HCT116 (cell line): ENCODE data around the gene CCDC69. TPM values are rescaled to one million over a fixed set of nuclear protein-coding genes. Genes with fewer than 3 reads are reported as not detected.

Source experiments
- ATAC-seq: fragments of 200-7000 bp; cut with Tn5 transposase; 2 replicates; pipeline ENCODE4 v1.9.1; 2020; ENCODE audit warnings: mild to moderate bottlenecking, moderate library complexity
- BruUV-seq: library from RNA; stranded (reverse); fragments of 400-500 nt; replicated peaks from 2 replicates; lab custom pipeline; 2021; lab: Mats Ljungman, UMichigan
- CTCF ChIA-PET: fragments of 300-600 bp; sonication (Branson Sonifier 250); formaldehyde crosslinking; loops from one replicate; lab custom pipeline; 2021; ENCODE audit warnings: antibody characterized with exemption; lab: Charles Lee
- POLR2A ChIA-PET: fragments of 300-600, 350-600 bp; sonication (Branson Sonifier 250); formaldehyde crosslinking; loops from one replicate; lab custom pipeline; 2021; ENCODE audit warnings: antibody characterized with exemption; lab: Charles Lee
- RAD21 ChIA-PET, 2 experiments: fragments of 300-600 bp; sonication (Branson Sonifier 250); formaldehyde crosslinking; loops; one replicate each; lab custom pipeline; 2023; ENCODE audit warnings: low total read pairs in 2 of 2; ENCODE audit not compliant: uncharacterized antibody in 2 of 2, unreplicated experiment in 2 of 2, low non-redundant PET in 1 of 2; lab: Charles Lee
- DNase-seq: peaks from one replicate; pipeline ENCODE4 v3.0.0-alpha.2; 2010; ENCODE audit warnings: low read depth, low spot score
- H2AFZ ChIP-seq: fragments of 200-600 bp; shearing (Covaris generic), sonication (generic); 2 replicates; pipeline ENCODE4 v1.6.1; 2017; ENCODE audit warnings: low read depth, mixed run types, mixed read lengths, antibody characterized with exemption, low read length; ENCODE audit not compliant: poor library complexity, severe bottlenecking
- H3K27ac ChIP-seq: 2 replicates; pipeline ENCODE4 v1.5.1; 2012; ENCODE audit warnings: low read depth, low read length
- H3K27me3 ChIP-seq: fragments of 200-600 bp; sonication (generic); 2 replicates; pipeline ENCODE4 v1.6.1; 2016; ENCODE audit warnings: mixed run types, low read length, mixed read lengths; ENCODE audit not compliant: insufficient read depth
- H3K36me3 ChIP-seq, 2 experiments: fragments of 200-500 bp in 1 of 2; fragments of 200-600 bp in 1 of 2; sonication (Bioruptor generic) in 1 of 2; sonication (generic) in 1 of 2; 2 replicates each; pipeline versions ENCODE4 v1.5.1 to v1.6.1; 2014 to 2016; ENCODE audit warnings: low read length in 2 of 2, inconsistent platforms in 1 of 2, mixed read lengths in 1 of 2, mixed run types in 1 of 2; ENCODE audit not compliant: insufficient read depth in 2 of 2, control insufficient read depth in 1 of 2
- H3K4me1 ChIP-seq, 2 experiments: fragments of 200-600 bp in 1 of 2; sonication (generic) in 1 of 2; 2 replicates each; pipeline versions ENCODE4 v1.5.1 to v1.6.1; 2012 to 2017; ENCODE audit warnings: low read length in 2 of 2, inconsistent platforms in 1 of 2, mild to moderate bottlenecking in 1 of 2, mixed read lengths in 1 of 2, mixed run types in 1 of 2, moderate library complexity in 1 of 2; ENCODE audit not compliant: insufficient read depth in 2 of 2, control insufficient read depth in 1 of 2
- H3K4me2 ChIP-seq: fragments of 200-600 bp; sonication (generic); 2 replicates; pipeline ENCODE4 v1.6.1; 2017; ENCODE audit warnings: mixed run types, low read length, mixed read lengths
- H3K4me3 ChIP-seq, 2 experiments: fragments of 200-600 bp in 1 of 2; sonication (generic) in 1 of 2; replicated peaks in 1 of 2; 2 replicates each; pipeline ENCODE4 v1.5.1; 2011 to 2016; ENCODE audit warnings: low read length in 2 of 2, control low read depth in 1 of 2, low read depth in 1 of 2, mild to moderate bottlenecking in 1 of 2, mixed read lengths in 1 of 2, mixed run types in 1 of 2
- H3K79me2 ChIP-seq: fragments of 200-600 bp; sonication (generic); 2 replicates; pipeline ENCODE4 v1.6.1; 2017; ENCODE audit warnings: mild to moderate bottlenecking, mixed run types, low read length, moderate library complexity, mixed read lengths; ENCODE audit not compliant: insufficient read depth
- H3K9ac ChIP-seq: fragments of 200-600 bp; sonication (generic); 2 replicates; pipeline ENCODE4 v1.6.1; 2016; ENCODE audit warnings: low read length, mixed read lengths
- H3K9me2 ChIP-seq: fragments of 200-600 bp; sonication (generic), shearing (Covaris generic); 2 replicates; pipeline ENCODE4 v1.6.1; 2017; ENCODE audit warnings: mixed run types, mild to moderate bottlenecking, moderate library complexity; ENCODE audit not compliant: insufficient read depth
- H3K9me3 ChIP-seq, 2 experiments: fragments of 200-500 bp in 1 of 2; fragments of 200-600 bp in 1 of 2; sonication (Bioruptor generic) in 1 of 2; sonication (generic) in 1 of 2; 2 replicates each; pipeline ENCODE4 v1.6.1; 2014 to 2017; ENCODE audit warnings: low read length in 2 of 2, mixed read lengths in 2 of 2, inconsistent platforms in 1 of 2, low read depth in 1 of 2, mild to moderate bottlenecking in 1 of 2, mixed run types in 1 of 2, moderate library complexity in 1 of 2; ENCODE audit not compliant: control insufficient read depth in 1 of 2, insufficient read depth in 1 of 2
- H4K20me1 ChIP-seq: fragments of 200-600 bp; sonication (generic), shearing (Covaris generic); 2 replicates; pipeline ENCODE4 v1.6.1; 2017; ENCODE audit warnings: mixed run types, mild to moderate bottlenecking, moderate library complexity; ENCODE audit not compliant: insufficient read depth
- EGR1 ChIP-seq: IDR thresholded peaks from 2 replicates; pipeline ENCODE4 v1.6.1; 2012; ENCODE audit warnings: low read depth
- ELF1 ChIP-seq: IDR thresholded peaks from 2 replicates; pipeline ENCODE4 v1.6.1; 2012; ENCODE audit warnings: low read depth, borderline replicate concordance
- EZH2 ChIP-seq: fragments of 200-600 bp; sonication (generic); IDR thresholded peaks from 2 replicates; pipeline ENCODE4 v1.6.1; 2017; ENCODE audit warnings: antibody characterized with exemption, mixed run types
- EZH2phosphoT487 ChIP-seq: fragments of 200-600 bp; IDR thresholded peaks from 2 replicates; pipeline ENCODE4 v1.6.1; 2018; ENCODE audit warnings: antibody characterized with exemption, borderline replicate concordance
- JUND ChIP-seq: IDR thresholded peaks from 2 replicates; pipeline ENCODE4 v1.6.1; 2012
- POLR2A ChIP-seq: IDR thresholded peaks from 2 replicates; pipeline ENCODE4 v1.7.0; 2011; ENCODE audit warnings: borderline replicate concordance; ENCODE audit not compliant: insufficient read depth, insufficient read length; ENCODE audit errors: extremely low read depth
- POLR2AphosphoS5 ChIP-seq: IDR thresholded peaks from 2 replicates; pipeline ENCODE4 v1.6.1; 2011; ENCODE audit warnings: mild to moderate bottlenecking, low read depth, low read length, moderate library complexity
- RAD21 ChIP-seq: IDR thresholded peaks from 2 replicates; pipeline ENCODE4 v1.6.1; 2012; ENCODE audit warnings: low read depth, mild to moderate bottlenecking
- TCF7L2 ChIP-seq: IDR thresholded peaks from 2 replicates; pipeline ENCODE4 v1.7.0; 2011; ENCODE audit warnings: borderline replicate concordance, inconsistent platforms; ENCODE audit not compliant: insufficient read depth, insufficient read length; ENCODE audit errors: extremely low read depth
- ZNF274 ChIP-seq: fragments of 200-500 bp; sonication (Bioruptor generic); IDR thresholded peaks from 2 replicates; pipeline ENCODE4 v1.6.1; 2014; ENCODE audit warnings: mild to moderate bottlenecking, low read depth, low read length, inconsistent platforms
- intact Hi-C: fragments of 100-400 bp; cut with micrococcal nuclease; formaldehyde crosslinking; loops from 2 replicates; pipeline ENCODE4 v1.10.0; 2022
- total RNA-seq: library from RNA; stranded (reverse); gene quantifications from one replicate; pipeline ENCODE4 v1.2.1, GENCODE V29; 2021; ENCODE audit not compliant: unreplicated experiment
- TF ChIP-seq, protein P1 (sequence below): IDR thresholded peaks from 2 replicates; pipeline ENCODE4 v1.6.1; 2012
- TF ChIP-seq, protein P2 (sequence below), 3 experiments: fragments of 200-600 bp in 1 of 3; sonication (generic) in 1 of 3; IDR thresholded peaks in 2 of 3; conservative IDR thresholded peaks in 1 of 3; 2 replicates each; pipeline ENCODE4 v1.5.1; 2012 to 2017; ENCODE audit warnings: low read depth in 2 of 3, low read length in 2 of 3, antibody characterized with exemption in 1 of 3, borderline replicate concordance in 1 of 3, control low read depth in 1 of 3, mild to moderate bottlenecking in 1 of 3, mixed read lengths in 1 of 3, mixed run types in 1 of 3, moderate library complexity in 1 of 3; ENCODE audit not compliant: insufficient read depth in 1 of 3
- TF ChIP-seq, protein P3 (sequence below): IDR thresholded peaks from 2 replicates; pipeline ENCODE4 v1.6.1; 2012

The CCDC69 gene
- total RNA-seq, 1 experiment from 2014 or later: 4.3 TPM

DNA sequence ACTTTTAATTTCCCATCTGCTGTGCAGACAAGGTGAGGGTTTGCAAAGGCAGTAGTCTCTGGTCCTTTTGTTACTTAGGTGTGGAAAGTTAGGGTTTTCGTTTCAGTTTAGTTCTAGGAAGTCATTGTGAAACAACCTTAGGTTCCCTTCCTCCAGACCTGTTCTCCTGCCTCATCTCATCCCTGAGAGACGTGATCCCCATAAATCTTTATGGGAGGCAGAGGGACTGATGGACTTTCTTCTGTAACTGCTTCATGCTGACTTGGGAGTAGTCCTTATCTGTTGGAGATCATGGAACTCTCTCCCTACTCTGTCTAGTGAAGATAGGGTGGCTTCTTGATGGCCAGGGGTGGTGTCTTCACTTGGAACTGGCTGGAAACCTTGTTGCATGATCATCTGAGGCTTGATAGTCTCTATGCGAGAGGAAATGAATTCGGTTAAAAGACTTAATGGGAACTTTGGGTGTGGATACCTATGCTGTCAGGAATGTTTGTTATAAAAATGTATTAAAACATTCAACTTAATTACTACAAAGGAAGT, 21.9 kb upstream of the CCDC69 start:
- POLR2A ChIA-PET: no interaction called here
- Histone ChIP-seq H3K36me3 (no peaks in the 10 kb centered on the region), H3K9me2 (no peaks in the 10 kb centered on the region), H3K79me2 (no peaks in the 10 kb centered on the region), H3K9me3 (no peaks in the 10 kb centered on the region), H3K4me1 (peaks cover 6 to 8% of the 10 kb centered on the region in 2 experiments; a peak in 2 of 4 replicates), H3K27me3 (no peaks in the 10 kb centered on the region), H4K20me1 (no peaks in the 10 kb centered on the region), H3K4me2 (no peak overlapping the region), H2AFZ (no peak overlapping the region), H3K9ac (no peak overlapping the region), H3K27ac (no peak overlapping the region), H3K4me3 (no peak overlapping the region)
- DNase-seq: no peak
- RAD21 ChIA-PET: no interaction called here
- TF ChIP-seq ELF1 (no peak), ZNF274 (no peak), JUND (no peak), EZH2phosphoT487 (no peak), RAD21 (no peak), POLR2AphosphoS5 (no peak), TCF7L2 (no peak), EGR1 (no peak), EZH2 (no peak), POLR2A (no peak)
- TF ChIP-seq, protein P1, sequence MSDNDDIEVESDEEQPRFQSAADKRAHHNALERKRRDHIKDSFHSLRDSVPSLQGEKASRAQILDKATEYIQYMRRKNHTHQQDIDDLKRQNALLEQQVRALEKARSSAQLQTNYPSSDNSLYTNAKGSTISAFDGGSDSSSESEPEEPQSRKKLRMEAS: no peak
- TF ChIP-seq, protein P2, sequence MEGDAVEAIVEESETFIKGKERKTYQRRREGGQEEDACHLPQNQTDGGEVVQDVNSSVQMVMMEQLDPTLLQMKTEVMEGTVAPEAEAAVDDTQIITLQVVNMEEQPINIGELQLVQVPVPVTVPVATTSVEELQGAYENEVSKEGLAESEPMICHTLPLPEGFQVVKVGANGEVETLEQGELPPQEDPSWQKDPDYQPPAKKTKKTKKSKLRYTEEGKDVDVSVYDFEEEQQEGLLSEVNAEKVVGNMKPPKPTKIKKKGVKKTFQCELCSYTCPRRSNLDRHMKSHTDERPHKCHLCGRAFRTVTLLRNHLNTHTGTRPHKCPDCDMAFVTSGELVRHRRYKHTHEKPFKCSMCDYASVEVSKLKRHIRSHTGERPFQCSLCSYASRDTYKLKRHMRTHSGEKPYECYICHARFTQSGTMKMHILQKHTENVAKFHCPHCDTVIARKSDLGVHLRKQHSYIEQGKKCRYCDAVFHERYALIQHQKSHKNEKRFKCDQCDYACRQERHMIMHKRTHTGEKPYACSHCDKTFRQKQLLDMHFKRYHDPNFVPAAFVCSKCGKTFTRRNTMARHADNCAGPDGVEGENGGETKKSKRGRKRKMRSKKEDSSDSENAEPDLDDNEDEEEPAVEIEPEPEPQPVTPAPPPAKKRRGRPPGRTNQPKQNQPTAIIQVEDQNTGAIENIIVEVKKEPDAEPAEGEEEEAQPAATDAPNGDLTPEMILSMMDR (IDR thresholded peaks at IDR 0.05 in 2 of 3, conservative IDR thresholded peaks at IDR 0.05 in 1 of 3; ENCODE audit: borderline replicate concordance in 1 of 3, insufficient read depth in 1 of 3, low read depth in 2 of 3, low read length in 2 of 3): no peak
- TF ChIP-seq, protein P3, sequence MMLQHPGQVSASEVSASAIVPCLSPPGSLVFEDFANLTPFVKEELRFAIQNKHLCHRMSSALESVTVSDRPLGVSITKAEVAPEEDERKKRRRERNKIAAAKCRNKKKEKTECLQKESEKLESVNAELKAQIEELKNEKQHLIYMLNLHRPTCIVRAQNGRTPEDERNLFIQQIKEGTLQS: no peak
- CTCF ChIA-PET: no interaction called here
- no peak for ATAC-seq
- intact Hi-C loops: no loop called here
- no TSS peak for BruUV-seq
